Neural cell (in vitro differentiated cells): Measurements from ENCODE around the gene KIAA1210.

Source experiments
- EP300 ChIP-seq: fragments of 450-650 bp; conservative IDR thresholded peaks from 2 replicates; pipeline ENCODE4 v1.6.1; 2014; ENCODE audit warnings: antibody characterized with exemption, mild to moderate bottlenecking, moderate library complexity; ENCODE audit not compliant: poor library complexity, severe bottlenecking
- EZH2 ChIP-seq: fragments of 200-600, 300-800 bp; shearing (Covaris generic), sonication (generic); IDR thresholded peaks from 2 replicates; pipeline ENCODE4 v1.6.1; 2014; ENCODE audit warnings: antibody characterized with exemption, low read length, borderline replicate concordance, mild to moderate bottlenecking; ENCODE audit not compliant: insufficient read depth, poor library complexity, severe bottlenecking
- MXI1 ChIP-seq: fragments of 450-650 bp; conservative IDR thresholded peaks from 2 replicates; pipeline ENCODE4 v1.6.1; 2014; ENCODE audit warnings: antibody characterized with exemption, mild to moderate bottlenecking; ENCODE audit not compliant: poor library complexity, severe bottlenecking
- POLR2AphosphoS5 ChIP-seq: IDR thresholded peaks from 2 replicates; pipeline ENCODE4 v1.6.1; 2012
- RAD21 ChIP-seq: fragments of 450-650 bp; conservative IDR thresholded peaks from 2 replicates; pipeline ENCODE4 v1.6.1; 2014; ENCODE audit warnings: antibody characterized with exemption, mild to moderate bottlenecking, moderate library complexity
- SMC3 ChIP-seq: fragments of 450-650 bp; conservative IDR thresholded peaks from 2 replicates; pipeline ENCODE4 v1.6.1; 2014; ENCODE audit warnings: antibody characterized with exemption, mild to moderate bottlenecking, moderate library complexity; ENCODE audit not compliant: poor library complexity
- TAF1 ChIP-seq: IDR thresholded peaks from 2 replicates; pipeline ENCODE4 v1.6.1; 2012; ENCODE audit warnings: low read depth
- TF ChIP-seq, protein P1 (sequence below): fragments of 450-650 bp; IDR thresholded peaks from 2 replicates; pipeline ENCODE4 v1.5.1; 2014; ENCODE audit warnings: antibody characterized with exemption, mild to moderate bottlenecking, moderate library complexity; ENCODE audit not compliant: poor library complexity, severe bottlenecking

DNA sequence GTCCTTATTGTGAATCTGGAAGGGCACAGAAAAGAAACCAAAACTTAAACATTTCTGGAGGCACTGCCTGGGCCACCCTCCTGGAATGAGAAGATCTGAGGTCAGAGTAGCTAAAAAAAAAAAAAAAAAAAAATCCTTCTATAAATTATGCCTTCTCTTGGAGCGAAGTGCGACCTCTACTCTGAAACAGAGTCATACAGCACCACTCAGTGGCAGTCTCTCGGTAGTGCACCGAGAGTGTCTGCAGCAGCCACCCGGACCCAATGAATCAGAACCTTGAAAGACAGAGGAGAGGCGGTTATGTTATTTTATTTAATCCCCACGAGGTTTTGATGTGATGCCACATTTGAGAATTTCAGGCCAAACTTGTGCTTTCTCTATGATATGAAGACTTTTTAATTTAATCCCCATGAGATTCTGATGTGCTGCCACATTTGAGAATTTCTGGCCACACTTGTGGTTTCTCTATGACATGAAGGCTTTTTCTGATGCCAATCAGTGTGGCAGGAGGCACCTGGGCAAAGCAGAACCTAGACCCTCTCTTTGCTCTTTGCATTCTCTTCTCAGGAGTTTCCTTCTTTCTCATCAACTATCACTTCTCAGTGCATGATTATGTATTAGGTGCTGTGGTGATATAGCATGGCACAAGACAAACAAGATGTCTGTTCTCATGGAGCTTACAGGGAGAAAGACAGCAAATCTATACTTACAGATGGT, 60.4 kb downstream of the KIAA1210 start:
- TF ChIP-seq, protein P1, sequence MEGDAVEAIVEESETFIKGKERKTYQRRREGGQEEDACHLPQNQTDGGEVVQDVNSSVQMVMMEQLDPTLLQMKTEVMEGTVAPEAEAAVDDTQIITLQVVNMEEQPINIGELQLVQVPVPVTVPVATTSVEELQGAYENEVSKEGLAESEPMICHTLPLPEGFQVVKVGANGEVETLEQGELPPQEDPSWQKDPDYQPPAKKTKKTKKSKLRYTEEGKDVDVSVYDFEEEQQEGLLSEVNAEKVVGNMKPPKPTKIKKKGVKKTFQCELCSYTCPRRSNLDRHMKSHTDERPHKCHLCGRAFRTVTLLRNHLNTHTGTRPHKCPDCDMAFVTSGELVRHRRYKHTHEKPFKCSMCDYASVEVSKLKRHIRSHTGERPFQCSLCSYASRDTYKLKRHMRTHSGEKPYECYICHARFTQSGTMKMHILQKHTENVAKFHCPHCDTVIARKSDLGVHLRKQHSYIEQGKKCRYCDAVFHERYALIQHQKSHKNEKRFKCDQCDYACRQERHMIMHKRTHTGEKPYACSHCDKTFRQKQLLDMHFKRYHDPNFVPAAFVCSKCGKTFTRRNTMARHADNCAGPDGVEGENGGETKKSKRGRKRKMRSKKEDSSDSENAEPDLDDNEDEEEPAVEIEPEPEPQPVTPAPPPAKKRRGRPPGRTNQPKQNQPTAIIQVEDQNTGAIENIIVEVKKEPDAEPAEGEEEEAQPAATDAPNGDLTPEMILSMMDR: peak; percentile 43
- TF ChIP-seq EZH2: no peak
- TF ChIP-seq SMC3: peak; percentile 55
- no peak for TF ChIP-seq POLR2AphosphoS5
- TF ChIP-seq TAF1: no peak
- no peak for TF ChIP-seq MXI1
- peak; percentile 48 for TF ChIP-seq RAD21
- TF ChIP-seq EP300: no peak
